ENCODE data around the gene POC1B. TPM values are rescaled to one million over a fixed set of nuclear protein-coding genes. Genes with fewer than 3 reads are reported as not detected.

POC1B gene
- total and polyA plus RNA-seq, 2 donors (not counting 3 experiments of a cell fraction or from before 2014, with no cell fraction given), result 7.1 to 18.2 TPM

DNA sequence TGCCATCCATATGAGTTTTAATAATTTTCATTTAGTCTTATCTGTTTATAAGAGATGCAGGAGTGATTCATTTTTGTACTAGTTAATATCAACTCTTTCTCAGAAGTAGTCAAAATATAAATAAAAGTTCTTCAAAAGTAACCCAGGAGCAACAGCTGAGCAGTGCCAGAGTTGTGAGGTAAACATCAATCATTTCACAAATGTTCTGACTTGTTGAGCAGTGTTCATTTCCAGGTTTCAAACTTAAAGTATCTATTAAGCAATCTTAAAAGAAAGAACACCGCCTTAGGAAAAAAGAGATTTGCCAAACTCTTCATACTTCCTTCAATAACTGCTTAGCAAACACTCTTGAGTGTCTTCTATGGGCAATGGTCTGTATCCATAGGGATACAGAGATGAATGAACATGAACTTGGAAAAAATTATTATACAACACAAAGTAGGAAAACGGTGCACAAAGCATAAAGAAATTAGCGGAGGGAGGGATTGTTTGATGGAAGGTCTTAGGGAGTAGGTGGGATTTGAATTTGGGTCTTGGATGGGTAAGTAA is 41.9 kb upstream of the POC1B start:
- Histone ChIP-seq H3K27me3 (ENCODE audit: control insufficient read depth in 2 of 2, insufficient read depth in 2 of 2, low read length in 2 of 2) (no peaks in the 10 kb centered on the region), H3K27ac (ENCODE audit: insufficient read depth, low read depth, low read length) (no peak overlapping the region), H3K9me3 (replicated peaks; ENCODE audit: control insufficient read depth, insufficient read depth, low read length) (no peaks in the 10 kb centered on the region), H3K4me3 (replicated peaks in 1 of 3; ENCODE audit: insufficient read depth in 1 of 3, low read depth in 1 of 3, low read length in 3 of 3) (no peak overlapping the region), H3K9ac (replicated peaks; ENCODE audit: extremely low read depth, insufficient read depth, low read length) (no peak overlapping the region), H3K9me1 (replicated peaks; ENCODE audit: control insufficient read depth, extremely low read depth, insufficient read depth, low read length) (no peaks in the 10 kb centered on the region), H2AFZ (ENCODE audit: low read depth, low read length) (no peak overlapping the region), H3K4me1 (ENCODE audit: control insufficient read depth, extremely low read depth, insufficient read depth, low read length) (no peaks in the 10 kb centered on the region), H4K20me1 (replicated peaks; ENCODE audit: control insufficient read depth, extremely low read depth, insufficient read depth, low read length) (no peaks in the 10 kb centered on the region), H3K79me2 (ENCODE audit: control insufficient read depth, insufficient read depth, low read length) (no peaks in the 10 kb centered on the region), H3K36me3 (ENCODE audit: control insufficient read depth in 2 of 2, extremely low read depth in 1 of 2, insufficient read depth in 2 of 2, low read length in 2 of 2) (no peaks in the 10 kb centered on the region), H3K4me2 (ENCODE audit: insufficient read depth, low read length) (no peak overlapping the region)
- BruUV-seq (replicated peaks), result no TSS peak
- no peak for FAIRE-seq
- CTCF ChIA-PET, result no interaction called here
- POLR2A ChIA-PET, result no interaction called here
- no peak for DNase-seq (ENCODE audit: low read depth, low spot score)
- dilution Hi-C loops (cut with MboI; ENCODE audit: extremely low pct_ligation_motif_present, low sequenced_read_pairs), result no loop called here
- intact Hi-C loops (cut with micrococcal nuclease), result no loop called here
- TF ChIP-seq JUN (IDR thresholded peaks at IDR 0.05; ENCODE audit: borderline replicate concordance, insufficient read depth, insufficient read length, low read depth), result no peak
- TF ChIP-seq GATA2 (IDR thresholded peaks at IDR 0.05; ENCODE audit: insufficient read depth, insufficient read length, low read depth, low read length), result no peak
- TF ChIP-seq MYC (IDR thresholded peaks at IDR 0.05; ENCODE audit: low read depth, low read length), result no peak
- TF ChIP-seq POLR2A (IDR thresholded peaks at IDR 0.05; ENCODE audit: low read depth, low read length), result no peak
- no peak for TF ChIP-seq POLR2AphosphoS5 (IDR thresholded peaks at IDR 0.05; ENCODE audit: insufficient read depth, low read depth, low read length)
- TF ChIP-seq CTCF (IDR thresholded peaks at IDR 0.05; ENCODE audit: extremely low read depth in 1 of 2, insufficient read depth in 1 of 2, low read depth in 1 of 2, low read length in 2 of 2), result no peak
- TF ChIP-seq FOS (IDR thresholded peaks at IDR 0.05; ENCODE audit: borderline replicate concordance, insufficient read depth, low read length), result no peak
- no peak for TF ChIP-seq EZH2 (IDR thresholded peaks at IDR 0.05; ENCODE audit: borderline replicate concordance, low read depth, low read length, severe bottlenecking)
- TF ChIP-seq, protein P1, sequence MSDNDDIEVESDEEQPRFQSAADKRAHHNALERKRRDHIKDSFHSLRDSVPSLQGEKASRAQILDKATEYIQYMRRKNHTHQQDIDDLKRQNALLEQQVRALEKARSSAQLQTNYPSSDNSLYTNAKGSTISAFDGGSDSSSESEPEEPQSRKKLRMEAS (IDR thresholded peaks at IDR 0.05; ENCODE audit: insufficient read depth, insufficient read length), result no peak

All from endothelial cell of umbilical vein (primary cell).